A172 (cell line): ENCODE measurements around the gene PDC. TPM values are rescaled to one million over a fixed set of nuclear protein-coding genes. Genes with fewer than 3 reads are reported as not detected.

Source experiments
- DNase-seq: peaks from one replicate; pipeline ENCODE4 v3.0.0-alpha.2; 2015; ENCODE audit warnings: low spot score
- total RNA-seq: library from RNA; depleted of rRNA; stranded (reverse); fragments of >200 nt; shearing (Covaris generic); gene quantifications from 2 replicates; pipeline ENCODE4 v1.2.3, GENCODE V29; 2014; rRNA removed

Gene PDC
- not detected in 2 replicates for total RNA-seq

DNA sequence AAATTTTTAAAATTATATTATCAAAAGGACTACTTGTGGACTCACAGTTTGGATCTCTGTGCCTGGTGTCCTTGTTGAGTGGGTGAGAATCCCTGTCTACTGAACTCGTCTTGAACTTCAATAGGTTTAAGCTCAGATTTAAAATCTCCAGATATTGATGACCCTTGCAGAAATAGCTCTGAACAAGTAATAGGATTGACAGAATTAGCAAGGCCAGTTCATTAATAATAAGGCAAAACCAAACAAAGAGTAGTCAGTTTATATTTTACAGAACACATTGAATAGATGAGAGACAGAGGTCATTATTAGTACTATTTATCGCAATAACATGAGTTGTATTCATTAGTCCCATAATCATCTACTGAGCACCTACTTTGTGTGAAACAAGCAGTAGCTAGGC lies at the start of gene PDC:
PDC (minus strand) TSS at position 101 of the 400 bp plus-strand sequence. CDS start 11,655 bp downstream, outside the sequence.
- no peak for DNase-seq

GRCh38 chr1:186503190-186503589 lies 42.3 kb upstream of the PDC start:
- no peak for DNase-seq

- no peak for DNase-seq
Measured at GRCh38 chr1:186502087-186502486, 41.2 kb upstream of the PDC start.

- DNase-seq: no peak
Measured at GRCh38 chr1:186500804-186501203, 39.9 kb upstream of the PDC start.

- no peak for DNase-seq
Measured at GRCh38 chr1:186499571-186499970, 38.7 kb upstream of the PDC start.

- no peak for DNase-seq
Measured at GRCh38 chr1:186498695-186499389, 37.9 kb upstream of the PDC start.

DNA sequence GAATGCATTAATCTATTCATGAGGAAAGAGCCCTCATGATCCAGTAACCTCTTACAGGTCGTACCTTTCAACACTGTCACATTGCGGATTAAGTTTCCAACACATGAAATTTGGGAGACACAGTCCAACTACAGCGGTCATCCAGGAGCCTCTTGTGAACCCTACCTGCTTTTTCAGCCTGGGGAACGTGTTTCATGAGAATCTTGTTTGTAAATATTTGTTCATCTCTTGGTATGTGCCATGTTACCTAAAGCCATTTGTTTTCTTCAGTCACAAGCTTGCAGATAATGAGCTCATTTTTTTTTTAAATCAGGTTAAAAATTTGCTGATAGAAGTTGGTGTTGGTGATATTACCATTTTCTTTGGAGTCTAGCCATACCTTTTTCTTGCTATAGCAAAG lies 37.2 kb upstream of the PDC start:
- no peak for DNase-seq

DNA sequence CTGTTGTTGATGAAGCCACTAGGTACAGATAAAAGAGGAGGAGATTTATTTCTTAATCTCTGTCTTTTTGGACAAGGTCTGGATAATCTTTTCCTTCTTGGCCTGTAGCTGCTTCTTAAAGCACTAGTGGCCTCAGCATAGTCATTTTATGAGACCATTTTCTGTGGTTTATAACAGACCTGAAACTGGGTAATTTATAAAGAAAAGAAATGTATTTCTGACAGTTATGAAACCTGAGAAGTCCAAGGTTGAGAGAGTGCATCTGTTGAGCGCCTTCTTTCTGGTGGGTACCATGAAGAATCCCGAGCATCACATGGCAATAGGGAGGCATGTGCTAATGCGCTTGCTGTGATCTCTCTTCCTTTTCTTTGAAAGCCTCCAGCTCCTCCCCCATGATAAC lies 36.7 kb upstream of the PDC start:
- DNase-seq: no peak

- DNase-seq: no peak
Measured at GRCh38 chr1:186496171-186496851, 35.4 kb upstream of the PDC start.

- DNase-seq: no peak
Measured at GRCh38 chr1:186494832-186495271, 33.9 kb upstream of the PDC start.

- DNase-seq: peak; percentile 6
Measured at GRCh38 chr1:186492531-186493291, 31.8 kb upstream of the PDC start.

DNA sequence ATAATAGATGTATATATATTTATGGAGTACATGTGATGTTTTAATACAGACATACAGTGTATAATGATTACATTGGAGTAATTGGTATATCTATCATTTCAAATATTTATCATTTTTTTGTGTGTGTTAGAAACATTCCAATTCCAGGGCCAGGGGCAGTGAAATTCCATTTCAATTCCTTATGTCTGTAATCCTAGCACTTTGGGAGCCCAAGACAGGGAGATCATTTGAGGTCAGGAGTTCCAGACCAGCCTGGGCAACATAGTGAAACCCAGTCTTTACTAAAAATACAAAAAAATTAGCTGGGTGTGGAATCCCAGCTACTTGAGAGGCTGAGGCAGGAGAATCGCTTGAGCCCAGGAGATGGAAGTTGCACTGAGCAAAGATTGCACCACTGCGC lies 30.4 kb upstream of the PDC start:
- DNase-seq: no peak

- no peak for DNase-seq
Measured at GRCh38 chr1:186487163-186487562, 26.2 kb upstream of the PDC start.

DNA sequence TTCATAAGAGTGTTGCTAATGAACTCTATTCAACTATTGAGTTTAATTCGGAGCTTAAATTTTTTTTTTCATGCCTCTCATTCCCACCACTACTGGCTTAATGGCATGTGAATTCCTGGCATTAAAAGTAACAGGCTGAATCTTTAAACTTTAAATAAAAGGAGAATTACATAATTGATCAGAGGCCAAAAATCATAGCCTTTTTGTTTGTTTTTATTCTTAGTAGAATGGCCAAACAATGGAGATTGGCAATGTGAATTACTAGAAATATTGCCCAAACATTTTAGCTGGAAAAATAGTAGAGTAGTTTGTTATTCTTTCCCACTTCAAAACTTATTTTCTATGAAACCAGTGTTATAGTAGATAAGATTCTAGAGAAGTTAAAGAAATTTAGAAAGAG lies 25.1 kb upstream of the PDC start:
- DNase-seq: no peak

- no peak for DNase-seq
Measured at GRCh38 chr1:186483561-186483960, 22.6 kb upstream of the PDC start.

DNA sequence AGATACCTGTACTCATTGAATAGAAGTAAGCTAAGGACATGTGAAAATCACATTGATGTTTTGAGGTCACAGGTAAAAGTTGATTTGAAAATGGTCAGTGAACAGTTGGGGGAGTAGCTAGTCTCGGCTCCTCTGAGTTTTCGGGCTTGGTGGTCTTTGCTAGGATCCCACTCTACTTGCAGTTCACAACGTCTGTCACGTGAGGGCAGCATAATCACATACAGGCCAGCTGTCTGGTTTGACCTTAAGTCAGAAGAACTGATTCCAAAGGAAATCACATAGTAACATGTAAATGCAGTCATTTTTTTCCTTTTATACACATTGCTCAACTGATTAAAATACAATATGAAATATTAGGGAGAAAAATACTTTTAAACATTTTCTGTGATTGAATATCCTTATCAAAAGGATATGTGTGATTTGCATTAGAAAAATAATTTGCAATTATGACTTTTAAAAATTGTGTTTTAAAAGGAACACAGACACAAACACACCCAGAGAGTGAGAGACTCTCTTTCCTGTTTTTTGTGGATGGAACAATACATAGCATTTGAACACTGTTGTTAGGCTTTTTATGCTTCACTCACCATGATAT lies 21.8 kb upstream of the PDC start:
- peak; percentile 52 for DNase-seq

- no peak for DNase-seq
Measured at GRCh38 chr1:186481303-186481888, 20.5 kb upstream of the PDC start.

GRCh38 chr1:186479162-186479561 lies 18.2 kb upstream of the PDC start:
- no peak for DNase-seq

GRCh38 chr1:186476264-186477040 lies 15.5 kb upstream of the PDC start:
- peak; percentile 5 for DNase-seq

- peak; percentile 4 for DNase-seq
Measured at GRCh38 chr1:186474208-186474607, 13.3 kb upstream of the PDC start.

- no peak for DNase-seq
Measured at GRCh38 chr1:186473047-186473446, 12.1 kb upstream of the PDC start.
